Liver (tissue), 3 donors: Measurements from ENCODE around the gene GJA5.

Experiments
- ATF3 ChIP-seq: IDR thresholded peaks from 2 replicates; pipeline ENCODE4 v1.6.1; 2016; ENCODE audit warnings: antibody characterized with exemption
- EGR1 ChIP-seq, 2 donors: IDR thresholded peaks; 2 replicates each; pipeline ENCODE4 v1.6.1; 2016 to 2018; ENCODE audit warnings: antibody characterized with exemption in 2 of 2, low read depth in 2 of 2
- GABPA ChIP-seq, 2 donors: IDR thresholded peaks in 1 of 2; conservative IDR thresholded peaks in 1 of 2; 2 replicates each; pipeline ENCODE4 v1.6.1; 2016; ENCODE audit warnings: antibody characterized with exemption in 2 of 2, mild to moderate bottlenecking in 1 of 2, moderate library complexity in 1 of 2
- HNF4A ChIP-seq, 2 donors: conservative IDR thresholded peaks; 2 replicates each; pipeline ENCODE4 v1.6.1; 2016; ENCODE audit warnings: antibody characterized with exemption in 2 of 2, mild to moderate bottlenecking in 2 of 2
- JUND ChIP-seq, 2 donors: IDR thresholded peaks; 2 replicates each; pipeline ENCODE4 v1.6.1; 2016; ENCODE audit warnings: antibody characterized with exemption in 2 of 2
- MAX ChIP-seq: IDR thresholded peaks from 2 replicates; pipeline ENCODE4 v1.6.1; 2016; ENCODE audit warnings: antibody characterized with exemption
- RAD21 ChIP-seq, 2 donors: IDR thresholded peaks; 2 replicates each; pipeline ENCODE4 v1.6.1; 2016; ENCODE audit warnings: antibody characterized with exemption in 2 of 2, mild to moderate bottlenecking in 2 of 2
- TAF1 ChIP-seq: conservative IDR thresholded peaks from 2 replicates; pipeline ENCODE4 v1.6.1; 2016; ENCODE audit warnings: antibody characterized with exemption, mild to moderate bottlenecking
- YY1 ChIP-seq: IDR thresholded peaks from 2 replicates; pipeline ENCODE4 v1.6.1; 2016; ENCODE audit warnings: antibody characterized with exemption, mild to moderate bottlenecking
- TF ChIP-seq, protein P1 (sequence below): fragments of 150-350 bp; IDR thresholded peaks from 2 replicates; pipeline ENCODE4 v1.5.1; 2017; ENCODE audit warnings: improper control_type of control experiment, low read depth, low read length; ENCODE audit not compliant: missing input control
- TF ChIP-seq, protein P2 (sequence below): IDR thresholded peaks from 2 replicates; pipeline ENCODE4 v1.6.1; 2016; ENCODE audit warnings: antibody characterized with exemption
- TF ChIP-seq, protein P3 (sequence below): IDR thresholded peaks from 2 replicates; pipeline ENCODE4 v1.6.1; 2016; ENCODE audit warnings: antibody characterized with exemption, mild to moderate bottlenecking
- donor health status: healthy.
- donor health status: healthy.

DNA sequence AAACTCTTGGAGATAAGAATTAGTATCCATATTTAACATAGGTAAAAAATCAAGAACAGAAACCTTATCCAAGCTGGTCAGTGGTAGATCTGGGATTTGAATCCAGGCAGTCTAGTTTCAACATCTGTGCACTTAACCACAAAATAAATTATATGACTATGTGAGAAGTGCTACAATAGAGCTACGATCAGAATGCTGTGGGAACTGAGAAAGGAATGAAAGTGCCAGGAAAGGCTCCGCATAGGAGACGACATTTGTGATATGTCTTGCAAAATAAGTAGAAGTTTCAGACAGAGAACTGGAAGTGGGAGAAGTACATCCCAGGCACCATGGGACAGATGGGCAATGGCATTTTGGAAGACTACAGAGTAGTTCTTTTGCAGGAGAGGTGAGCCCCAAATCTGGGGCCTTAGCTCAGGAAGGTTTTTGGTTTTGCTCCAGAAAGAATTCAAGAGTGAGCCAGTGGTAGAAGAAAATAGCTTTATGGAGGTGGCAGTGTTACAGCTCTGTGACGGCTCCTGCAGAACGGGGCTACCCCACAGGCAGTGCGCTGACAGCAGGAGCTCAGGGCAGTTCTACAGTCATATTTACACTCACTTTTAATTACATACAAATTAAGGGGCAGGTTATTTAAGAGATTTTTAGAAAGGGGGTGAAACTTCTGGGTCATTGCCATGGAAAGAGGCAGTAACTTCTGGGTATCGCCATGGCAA, 25.5 kb upstream of the GJA5 start:
- TF ChIP-seq GABPA (IDR thresholded peaks at IDR 0.05 in 1 of 2, conservative IDR thresholded peaks at IDR 0.05 in 1 of 2) (no peak), JUND (IDR thresholded peaks at IDR 0.05) (no peak), MAX (no peak), ATF3 (no peak), TAF1 (no peak), RAD21 (IDR thresholded peaks at IDR 0.05) (no peak), YY1 (no peak), HNF4A (conservative IDR thresholded peaks at IDR 0.05) (no peak), EGR1 (IDR thresholded peaks at IDR 0.05; ENCODE audit: low read depth in 2 of 2) (no peak)
- TF ChIP-seq, protein P1, sequence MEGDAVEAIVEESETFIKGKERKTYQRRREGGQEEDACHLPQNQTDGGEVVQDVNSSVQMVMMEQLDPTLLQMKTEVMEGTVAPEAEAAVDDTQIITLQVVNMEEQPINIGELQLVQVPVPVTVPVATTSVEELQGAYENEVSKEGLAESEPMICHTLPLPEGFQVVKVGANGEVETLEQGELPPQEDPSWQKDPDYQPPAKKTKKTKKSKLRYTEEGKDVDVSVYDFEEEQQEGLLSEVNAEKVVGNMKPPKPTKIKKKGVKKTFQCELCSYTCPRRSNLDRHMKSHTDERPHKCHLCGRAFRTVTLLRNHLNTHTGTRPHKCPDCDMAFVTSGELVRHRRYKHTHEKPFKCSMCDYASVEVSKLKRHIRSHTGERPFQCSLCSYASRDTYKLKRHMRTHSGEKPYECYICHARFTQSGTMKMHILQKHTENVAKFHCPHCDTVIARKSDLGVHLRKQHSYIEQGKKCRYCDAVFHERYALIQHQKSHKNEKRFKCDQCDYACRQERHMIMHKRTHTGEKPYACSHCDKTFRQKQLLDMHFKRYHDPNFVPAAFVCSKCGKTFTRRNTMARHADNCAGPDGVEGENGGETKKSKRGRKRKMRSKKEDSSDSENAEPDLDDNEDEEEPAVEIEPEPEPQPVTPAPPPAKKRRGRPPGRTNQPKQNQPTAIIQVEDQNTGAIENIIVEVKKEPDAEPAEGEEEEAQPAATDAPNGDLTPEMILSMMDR: no peak
- TF ChIP-seq, protein P2, sequence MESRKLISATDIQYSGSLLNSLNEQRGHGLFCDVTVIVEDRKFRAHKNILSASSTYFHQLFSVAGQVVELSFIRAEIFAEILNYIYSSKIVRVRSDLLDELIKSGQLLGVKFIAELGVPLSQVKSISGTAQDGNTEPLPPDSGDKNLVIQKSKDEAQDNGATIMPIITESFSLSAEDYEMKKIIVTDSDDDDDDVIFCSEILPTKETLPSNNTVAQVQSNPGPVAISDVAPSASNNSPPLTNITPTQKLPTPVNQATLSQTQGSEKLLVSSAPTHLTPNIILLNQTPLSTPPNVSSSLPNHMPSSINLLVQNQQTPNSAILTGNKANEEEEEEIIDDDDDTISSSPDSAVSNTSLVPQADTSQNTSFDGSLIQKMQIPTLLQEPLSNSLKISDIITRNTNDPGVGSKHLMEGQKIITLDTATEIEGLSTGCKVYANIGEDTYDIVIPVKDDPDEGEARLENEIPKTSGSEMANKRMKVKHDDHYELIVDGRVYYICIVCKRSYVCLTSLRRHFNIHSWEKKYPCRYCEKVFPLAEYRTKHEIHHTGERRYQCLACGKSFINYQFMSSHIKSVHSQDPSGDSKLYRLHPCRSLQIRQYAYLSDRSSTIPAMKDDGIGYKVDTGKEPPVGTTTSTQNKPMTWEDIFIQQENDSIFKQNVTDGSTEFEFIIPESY: no peak
- TF ChIP-seq, protein P3, sequence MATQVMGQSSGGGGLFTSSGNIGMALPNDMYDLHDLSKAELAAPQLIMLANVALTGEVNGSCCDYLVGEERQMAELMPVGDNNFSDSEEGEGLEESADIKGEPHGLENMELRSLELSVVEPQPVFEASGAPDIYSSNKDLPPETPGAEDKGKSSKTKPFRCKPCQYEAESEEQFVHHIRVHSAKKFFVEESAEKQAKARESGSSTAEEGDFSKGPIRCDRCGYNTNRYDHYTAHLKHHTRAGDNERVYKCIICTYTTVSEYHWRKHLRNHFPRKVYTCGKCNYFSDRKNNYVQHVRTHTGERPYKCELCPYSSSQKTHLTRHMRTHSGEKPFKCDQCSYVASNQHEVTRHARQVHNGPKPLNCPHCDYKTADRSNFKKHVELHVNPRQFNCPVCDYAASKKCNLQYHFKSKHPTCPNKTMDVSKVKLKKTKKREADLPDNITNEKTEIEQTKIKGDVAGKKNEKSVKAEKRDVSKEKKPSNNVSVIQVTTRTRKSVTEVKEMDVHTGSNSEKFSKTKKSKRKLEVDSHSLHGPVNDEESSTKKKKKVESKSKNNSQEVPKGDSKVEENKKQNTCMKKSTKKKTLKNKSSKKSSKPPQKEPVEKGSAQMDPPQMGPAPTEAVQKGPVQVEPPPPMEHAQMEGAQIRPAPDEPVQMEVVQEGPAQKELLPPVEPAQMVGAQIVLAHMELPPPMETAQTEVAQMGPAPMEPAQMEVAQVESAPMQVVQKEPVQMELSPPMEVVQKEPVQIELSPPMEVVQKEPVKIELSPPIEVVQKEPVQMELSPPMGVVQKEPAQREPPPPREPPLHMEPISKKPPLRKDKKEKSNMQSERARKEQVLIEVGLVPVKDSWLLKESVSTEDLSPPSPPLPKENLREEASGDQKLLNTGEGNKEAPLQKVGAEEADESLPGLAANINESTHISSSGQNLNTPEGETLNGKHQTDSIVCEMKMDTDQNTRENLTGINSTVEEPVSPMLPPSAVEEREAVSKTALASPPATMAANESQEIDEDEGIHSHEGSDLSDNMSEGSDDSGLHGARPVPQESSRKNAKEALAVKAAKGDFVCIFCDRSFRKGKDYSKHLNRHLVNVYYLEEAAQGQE: no peak
